ENCODE data around the gene EPDR1. TPM values are rescaled to one million over a fixed set of nuclear protein-coding genes. Genes with fewer than 3 reads are reported as not detected.

EPDR1 gene
- total RNA-seq, 3 donors from 2014 or later (not counting 1 experiment from before 2014, with no cell fraction given): 1.4 to 2.1 (median 2.0) TPM

GRCh38 chr7:37933018-37933566, 12.7 kb downstream of the EPDR1 start:
- no peak for TF ChIP-seq CTCF (IDR thresholded peaks at IDR 0.05)
- H3K4me3 ChIP-seq (ENCODE audit: low read length): no peak overlapping the region
- no peaks in the 10 kb centered on the region for H3K9me3 ChIP-seq (ENCODE audit: control insufficient read depth, insufficient read depth, low read length)
- no peak overlapping the region for H3K4me3 Mint-ChIP-seq
- no peaks in the 10 kb centered on the region for H3K27me3 ChIP-seq (ENCODE audit: control insufficient read depth, insufficient read depth, low read length)
- WGBS (ENCODE audit: insufficient coverage): 96% methylated on average over 8 of the region's 9 CpGs
- no peaks in the 10 kb centered on the region for H3K9me3 Mint-ChIP-seq
- intact Hi-C loops (cut with micrococcal nuclease): no loop called here
- no peak for ATAC-seq
- no peak overlapping the region for H3K27ac Mint-ChIP-seq
- H3K36me3 ChIP-seq (ENCODE audit: control insufficient read depth, insufficient read depth, low read length): no peaks in the 10 kb centered on the region
- H3K27me3 Mint-ChIP-seq (ENCODE audit: low read depth in 2 of 2): no peaks in the 10 kb centered on the region
- DNase-seq: no peak
- no peak overlapping the region for H3K27ac ChIP-seq (ENCODE audit: low read length)
- H3K36me3 Mint-ChIP-seq: peaks cover 8% of the 10 kb centered on the region
- no peaks in the 10 kb centered on the region for H3K4me1 ChIP-seq (ENCODE audit: control insufficient read depth, insufficient read depth, low read length)
- H3K4me1 Mint-ChIP-seq: no peaks in the 10 kb centered on the region

GRCh38 chr7:37942934-37943610, 22.6 kb downstream of the EPDR1 start:
- no peaks in the 10 kb centered on the region for H3K9me3 Mint-ChIP-seq
- 83% methylated on average over 11 of the region's 12 CpGs for WGBS (ENCODE audit: insufficient coverage)
- H3K36me3 ChIP-seq (ENCODE audit: control insufficient read depth, insufficient read depth, low read length): no peaks in the 10 kb centered on the region
- H3K4me3 Mint-ChIP-seq: no peak overlapping the region
- no peaks in the 10 kb centered on the region for H3K9me3 ChIP-seq (ENCODE audit: control insufficient read depth, insufficient read depth, low read length)
- H3K27ac ChIP-seq (ENCODE audit: low read length): no peak overlapping the region
- H3K36me3 Mint-ChIP-seq: no peaks in the 10 kb centered on the region
- ATAC-seq (no peak), DNase-seq (no peak)
- no peaks in the 10 kb centered on the region for H3K27me3 Mint-ChIP-seq (ENCODE audit: low read depth in 2 of 2)
- H3K27me3 ChIP-seq (ENCODE audit: control insufficient read depth, insufficient read depth, low read length): no peaks in the 10 kb centered on the region
- no peak overlapping the region for H3K4me3 ChIP-seq (ENCODE audit: low read length)
- no peaks in the 10 kb centered on the region for H3K4me1 ChIP-seq (ENCODE audit: control insufficient read depth, insufficient read depth, low read length)
- H3K27ac Mint-ChIP-seq: no peak overlapping the region
- intact Hi-C loops (cut with micrococcal nuclease): no loop called here
- no peaks in the 10 kb centered on the region for H3K4me1 Mint-ChIP-seq
- no peak for TF ChIP-seq CTCF (IDR thresholded peaks at IDR 0.05)

- ATAC-seq: no peak
- Mint-ChIP-seq H3K27ac (no peak overlapping the region), H3K27me3 (ENCODE audit: low read depth in 2 of 2) (no peaks in the 10 kb centered on the region), H3K9me3 (no peaks in the 10 kb centered on the region), H3K4me3 (no peak overlapping the region), H3K36me3 (no peaks in the 10 kb centered on the region), H3K4me1 (no peaks in the 10 kb centered on the region)
- 87% methylated on average over 8 of the region's 8 CpGs for WGBS (ENCODE audit: insufficient coverage)
- no peak for DNase-seq
- Histone ChIP-seq H3K27ac (ENCODE audit: low read length) (no peak overlapping the region), H3K36me3 (ENCODE audit: control insufficient read depth, insufficient read depth, low read length) (no peaks in the 10 kb centered on the region), H3K9me3 (ENCODE audit: control insufficient read depth, insufficient read depth, low read length) (no peaks in the 10 kb centered on the region), H3K27me3 (ENCODE audit: control insufficient read depth, insufficient read depth, low read length) (no peaks in the 10 kb centered on the region), H3K4me3 (ENCODE audit: low read length) (no peak overlapping the region), H3K4me1 (ENCODE audit: control insufficient read depth, insufficient read depth, low read length) (no peaks in the 10 kb centered on the region)
- intact Hi-C loops (cut with micrococcal nuclease): no loop called here
- TF ChIP-seq CTCF (IDR thresholded peaks at IDR 0.05): no peak
These were observed 23.7 kb downstream of the EPDR1 start for GRCh38 chr7:37943905-37944736.
